ENCODE results near the gene ACP1.
"Not testable (repeated sequence)": the region's sequence is repeated elsewhere in the genome, so short reads cannot be mapped to it uniquely, and the experiment has no call there.

Gene ACP1

DNA sequence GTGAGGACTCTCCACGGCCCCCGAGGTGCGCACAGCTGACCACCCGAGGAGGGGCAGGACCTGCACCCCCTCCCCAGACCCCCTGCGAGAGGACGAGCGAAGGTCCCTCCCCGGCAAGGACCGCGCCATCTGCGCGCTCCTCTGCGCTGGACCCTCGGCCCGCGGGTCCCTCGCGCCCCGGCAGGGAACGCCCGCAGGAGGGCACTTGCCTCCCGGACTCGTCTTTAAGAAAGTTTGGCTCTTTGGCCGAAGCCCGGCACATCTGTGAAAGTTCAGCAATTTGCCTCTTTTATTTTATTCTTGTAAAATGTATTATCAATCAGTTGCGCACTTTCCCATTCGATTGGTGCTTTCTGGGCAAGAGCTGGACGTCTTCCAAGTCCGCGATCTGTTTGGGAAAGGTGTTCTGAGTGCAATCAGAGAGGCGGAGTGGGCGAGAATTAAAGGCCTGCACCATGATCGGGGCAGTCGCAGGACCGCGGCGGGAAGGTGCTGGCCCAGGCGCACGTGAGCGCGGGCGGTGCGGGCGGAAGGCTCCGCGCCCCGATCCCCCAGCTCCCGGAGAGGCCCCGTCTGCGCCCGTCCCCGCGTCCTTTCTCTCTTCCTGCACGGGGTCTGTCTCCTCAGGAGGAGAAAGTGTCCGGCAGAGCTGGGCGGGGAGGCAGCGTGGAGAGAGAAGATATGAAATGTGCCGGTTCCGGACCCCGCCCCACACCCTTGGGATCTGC, 24.8 kb downstream of the ACP1 start:
- Mint-ChIP-seq H3K4me1 (peaks cover 2% of the 10 kb centered on the region), H3K27me3 (peaks cover 11% of the 10 kb centered on the region), H3K4me3 (peak overlapping the region; percentile 59), H3K9me3 (no peaks in the 10 kb centered on the region), H3K36me3 (peaks cover 1% of the 10 kb centered on the region), H3K27ac (no peak overlapping the region)
- no peak for ATAC-seq (ENCODE audit: low read depth)
- no peak for DNase-seq (ENCODE audit: low spot score in 2 of 2)

DNA sequence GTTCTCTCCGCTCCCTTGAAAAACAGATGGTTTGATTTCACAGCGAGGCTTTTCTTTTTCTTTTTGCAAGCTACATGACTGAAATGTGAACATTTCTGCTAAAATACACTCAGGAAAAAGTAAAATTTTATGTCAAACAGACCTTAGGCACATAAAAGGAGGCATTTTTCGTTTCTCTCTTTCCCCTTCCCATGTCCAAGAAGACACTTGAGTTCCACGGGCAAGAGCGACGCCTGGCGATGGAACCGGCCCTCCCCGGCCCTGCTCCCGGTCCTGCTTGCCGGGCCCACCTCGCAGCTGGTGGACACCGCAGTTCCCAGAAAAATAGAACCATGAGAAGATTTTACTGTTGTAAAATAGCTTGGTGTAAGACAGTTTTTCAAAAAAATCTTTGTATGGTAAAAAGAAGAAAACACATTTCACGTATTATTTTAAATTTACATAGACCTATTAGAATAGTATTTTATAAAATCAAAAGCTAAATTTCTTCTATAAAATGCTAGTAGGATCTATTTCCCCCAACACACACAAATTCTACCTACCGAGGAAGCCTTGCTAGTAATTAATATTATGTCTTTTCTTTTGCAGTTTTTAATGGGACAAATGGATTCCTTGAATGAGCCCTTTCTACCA, 25.5 kb downstream of the ACP1 start:
- no peak overlapping the region for H3K27ac Mint-ChIP-seq
- ATAC-seq (ENCODE audit: low read depth) (peak; percentile 38), DNase-seq (ENCODE audit: low spot score in 2 of 2) (no peak)
- no peaks in the 10 kb centered on the region for H3K9me3 Mint-ChIP-seq
- H3K27me3 Mint-ChIP-seq, result peaks cover 9% of the 10 kb centered on the region
- peak overlapping the region; percentile 59 for H3K4me3 Mint-ChIP-seq
- peaks cover 1% of the 10 kb centered on the region for H3K36me3 Mint-ChIP-seq
- H3K4me1 Mint-ChIP-seq, result peaks cover 2% of the 10 kb centered on the region

DNA sequence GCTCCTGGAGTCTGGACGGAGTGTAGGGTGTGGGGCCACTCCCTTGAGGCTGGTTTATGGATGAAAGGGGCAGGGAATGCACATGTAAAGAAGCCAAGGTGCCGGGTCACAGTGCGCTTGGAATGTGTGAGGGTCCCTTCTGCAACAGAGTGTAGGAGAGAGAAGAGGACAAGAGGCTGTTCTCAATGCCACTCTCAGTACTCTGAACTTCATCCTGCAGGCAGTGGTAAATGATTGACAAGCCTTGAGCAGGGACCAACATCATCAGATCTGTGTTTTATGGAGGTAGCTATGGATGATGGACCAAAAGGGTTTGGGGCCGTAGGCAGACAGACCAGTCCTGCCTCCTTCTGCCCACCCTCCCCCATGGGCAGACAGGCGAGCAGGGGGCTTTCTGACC, 30.3 kb downstream of the ACP1 start:
- ATAC-seq (ENCODE audit: low read depth) (no peak), DNase-seq (ENCODE audit: low spot score in 2 of 2) (no peak)
- Mint-ChIP-seq H3K27ac (no peak overlapping the region), H3K4me3 (no peak overlapping the region), H3K4me1 (no peaks in the 10 kb centered on the region), H3K36me3 (no peaks in the 10 kb centered on the region), H3K27me3 (peaks cover 4% of the 10 kb centered on the region), H3K9me3 (no peaks in the 10 kb centered on the region)

DNA sequence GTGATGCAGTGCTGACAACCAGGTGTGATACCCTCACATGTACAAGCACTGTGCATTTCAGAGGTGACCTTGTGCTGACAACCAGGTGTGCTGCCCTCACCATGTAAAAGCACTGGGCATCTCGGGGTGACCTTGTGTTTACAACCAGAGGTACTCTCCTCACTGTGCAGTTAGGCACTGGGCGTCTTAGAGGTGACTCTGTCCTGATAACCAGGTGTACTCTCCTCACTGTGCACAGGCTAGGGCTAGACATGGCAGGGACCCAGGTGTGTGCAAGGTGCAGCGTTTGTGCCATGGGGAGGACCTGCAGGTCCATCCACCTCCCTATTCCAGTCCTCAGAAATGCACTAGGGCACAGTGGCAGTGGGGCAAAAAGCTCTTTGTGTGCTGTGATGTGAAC, 31.6 kb downstream of the ACP1 start:
- no peak overlapping the region for H3K27ac Mint-ChIP-seq
- peaks cover 1% of the 10 kb centered on the region for H3K9me3 Mint-ChIP-seq
- H3K27me3 Mint-ChIP-seq, result peaks cover 6% of the 10 kb centered on the region
- DNase-seq (ENCODE audit: low spot score in 2 of 2) (no peak), ATAC-seq (ENCODE audit: low read depth) (no peak)
- no peaks in the 10 kb centered on the region for H3K36me3 Mint-ChIP-seq
- H3K4me1 Mint-ChIP-seq, result no peaks in the 10 kb centered on the region
- no peak overlapping the region for H3K4me3 Mint-ChIP-seq

DNA sequence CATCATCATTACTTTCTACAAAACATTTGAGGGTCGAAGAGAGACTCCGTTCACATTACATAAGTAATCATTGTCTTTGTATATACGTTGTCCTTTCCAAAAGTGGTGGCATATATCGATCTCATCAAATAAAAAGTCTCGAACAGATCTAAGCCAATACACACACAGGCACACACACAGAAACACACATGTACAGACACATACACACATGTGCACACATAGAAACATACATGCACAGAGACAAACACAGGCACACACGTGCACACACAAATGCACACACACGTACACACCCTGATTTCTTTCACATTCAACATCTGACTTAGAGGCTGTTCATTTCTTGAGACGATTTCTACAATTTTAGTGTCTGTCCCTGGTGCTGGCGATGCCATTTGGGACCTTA, 40.6 kb downstream of the ACP1 start:
- Mint-ChIP-seq H3K4me1 (peaks cover 4% of the 10 kb centered on the region), H3K27me3 (peaks cover 5% of the 10 kb centered on the region), H3K4me3 (no peak overlapping the region), H3K9me3 (peaks cover 5% of the 10 kb centered on the region), H3K27ac (no peak overlapping the region), H3K36me3 (no peaks in the 10 kb centered on the region)
- ATAC-seq (ENCODE audit: low read depth) (no peak), DNase-seq (ENCODE audit: low spot score in 2 of 2) (no peak)

DNA sequence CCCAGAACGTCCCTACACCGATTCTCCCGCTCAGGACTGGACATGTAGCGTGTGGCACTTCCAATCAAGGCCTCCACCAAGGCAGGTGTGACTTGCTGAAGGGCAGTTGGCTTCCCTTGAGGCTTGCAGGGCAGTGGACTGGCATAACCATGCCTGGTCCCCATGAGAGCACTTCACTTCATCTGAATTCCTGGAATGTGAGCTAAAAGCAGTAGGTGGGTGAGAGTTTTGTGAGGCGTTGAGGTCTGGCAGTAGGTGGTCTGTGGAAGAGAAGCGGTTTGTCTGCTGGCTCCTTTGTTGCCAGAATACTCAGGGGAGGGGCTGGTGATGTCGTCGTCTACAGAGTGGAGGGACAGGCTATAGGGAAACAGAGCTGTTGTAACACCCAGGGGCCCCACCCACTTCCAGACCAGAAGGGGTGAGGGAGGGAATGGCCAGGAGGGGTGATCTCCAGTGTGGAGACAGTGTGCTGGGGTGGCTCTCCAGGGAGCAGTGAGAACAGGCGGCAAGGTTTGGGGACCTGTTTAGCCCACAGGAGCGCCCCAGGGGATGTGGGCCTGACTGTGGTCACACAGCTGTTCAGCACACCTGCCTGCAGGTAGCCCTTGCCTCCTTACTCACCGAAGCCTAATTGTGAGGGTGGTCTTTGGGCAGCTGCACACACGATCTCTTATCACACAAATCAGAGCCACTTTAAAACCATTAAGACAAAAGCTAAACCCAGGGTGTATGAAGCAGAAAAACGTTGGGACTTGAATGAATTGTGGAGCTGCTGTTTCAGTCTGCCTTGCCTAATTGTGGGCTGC, 44.6 kb downstream of the ACP1 start:
- Mint-ChIP-seq H3K4me1 (peaks cover 9% of the 10 kb centered on the region), H3K9me3 (no peaks in the 10 kb centered on the region), H3K4me3 (no peak overlapping the region), H3K27ac (no peak overlapping the region), H3K27me3 (peaks cover 12% of the 10 kb centered on the region), H3K36me3 (no peaks in the 10 kb centered on the region)
- no peak for DNase-seq (ENCODE audit: low spot score in 2 of 2)
- ATAC-seq (ENCODE audit: low read depth), result no peak

DNA sequence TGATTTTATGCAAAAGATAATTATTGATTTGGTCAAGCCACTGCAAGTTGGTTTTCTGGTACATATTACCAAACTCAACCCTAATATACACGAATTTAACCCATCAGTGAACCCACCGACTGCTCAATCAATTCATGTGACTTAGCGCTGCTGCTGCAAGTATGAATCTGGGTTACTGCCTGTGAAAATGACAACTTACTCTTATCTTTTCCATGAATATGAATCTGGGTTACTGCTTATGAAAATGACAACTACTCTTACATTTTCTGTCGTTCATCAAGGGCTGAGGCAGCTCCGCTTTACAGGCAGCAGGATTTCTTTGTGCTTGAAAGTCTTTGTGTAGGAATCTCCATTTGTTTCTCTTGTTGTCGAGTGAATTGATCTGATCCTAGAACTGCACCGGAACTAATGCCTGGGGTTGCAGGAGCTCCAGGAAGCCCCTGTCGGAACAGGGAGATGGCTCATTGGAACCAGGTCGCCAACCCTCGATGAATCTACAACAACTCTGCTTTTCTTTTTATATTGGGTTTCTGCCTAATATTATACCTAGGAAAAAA, 45.3 kb downstream of the ACP1 start:
- Mint-ChIP-seq H3K36me3 (no peaks in the 10 kb centered on the region), H3K4me3 (no peak overlapping the region), H3K27ac (no peak overlapping the region), H3K9me3 (no peaks in the 10 kb centered on the region), H3K4me1 (peaks cover 9% of the 10 kb centered on the region), H3K27me3 (peaks cover 12% of the 10 kb centered on the region)
- no peak for DNase-seq (ENCODE audit: low spot score in 2 of 2)
- ATAC-seq (ENCODE audit: low read depth), result no peak

DNA sequence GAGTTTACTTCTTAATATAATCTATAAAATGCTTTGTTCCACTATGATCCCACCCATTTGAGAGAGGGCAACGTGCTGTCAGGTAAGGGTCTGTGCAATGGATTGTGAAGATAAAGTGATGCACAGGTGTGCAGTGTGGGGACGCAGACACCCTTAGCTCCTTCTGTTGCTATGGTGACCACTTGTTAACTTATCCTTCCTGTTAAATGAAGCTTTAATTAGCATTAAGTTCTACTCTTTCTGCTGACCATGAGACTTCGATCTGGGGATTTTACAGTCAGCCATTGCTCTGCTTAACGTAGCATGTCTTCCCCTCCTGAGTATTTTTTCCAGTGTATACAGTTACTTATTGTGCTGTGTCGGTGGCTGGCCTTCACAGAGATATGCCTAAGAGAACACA, 46.2 kb downstream of the ACP1 start:
- Mint-ChIP-seq H3K36me3 (no peaks in the 10 kb centered on the region), H3K9me3 (no peaks in the 10 kb centered on the region), H3K27me3 (peaks cover 12% of the 10 kb centered on the region), H3K27ac (no peak overlapping the region), H3K4me1 (peaks cover 9% of the 10 kb centered on the region), H3K4me3 (no peak overlapping the region)
- ATAC-seq (ENCODE audit: low read depth) (no peak), DNase-seq (ENCODE audit: low spot score in 2 of 2) (no peak)

DNA sequence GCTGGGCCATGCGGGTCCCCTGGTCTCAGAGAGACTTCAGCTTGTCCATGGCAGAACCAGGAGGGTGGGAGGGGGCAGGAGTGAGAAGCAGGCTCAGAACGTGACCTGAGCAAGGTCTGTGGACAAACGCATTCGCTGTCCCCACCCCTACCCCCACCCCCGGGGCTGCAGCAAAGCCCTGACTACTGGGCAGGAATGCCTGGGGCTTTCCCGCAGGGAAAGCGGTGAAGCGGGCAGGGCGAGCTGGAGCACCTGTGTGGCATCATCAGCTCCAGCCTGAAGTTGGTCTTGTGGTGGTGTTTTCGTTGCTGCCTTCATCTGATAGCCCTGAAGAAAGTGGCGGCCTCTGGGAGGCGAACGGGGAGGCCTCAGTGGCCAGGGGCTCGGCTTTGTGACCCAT, 49.2 kb downstream of the ACP1 start:
- ATAC-seq (ENCODE audit: low read depth) (no peak), DNase-seq (ENCODE audit: low spot score in 2 of 2) (no peak)
- peaks cover 5% of the 10 kb centered on the region for H3K9me3 Mint-ChIP-seq
- peaks cover 12% of the 10 kb centered on the region for H3K27me3 Mint-ChIP-seq
- peaks cover 13% of the 10 kb centered on the region for H3K4me1 Mint-ChIP-seq
- no peak overlapping the region for H3K4me3 Mint-ChIP-seq
- no peak overlapping the region for H3K27ac Mint-ChIP-seq
- H3K36me3 Mint-ChIP-seq, result no peaks in the 10 kb centered on the region

DNA sequence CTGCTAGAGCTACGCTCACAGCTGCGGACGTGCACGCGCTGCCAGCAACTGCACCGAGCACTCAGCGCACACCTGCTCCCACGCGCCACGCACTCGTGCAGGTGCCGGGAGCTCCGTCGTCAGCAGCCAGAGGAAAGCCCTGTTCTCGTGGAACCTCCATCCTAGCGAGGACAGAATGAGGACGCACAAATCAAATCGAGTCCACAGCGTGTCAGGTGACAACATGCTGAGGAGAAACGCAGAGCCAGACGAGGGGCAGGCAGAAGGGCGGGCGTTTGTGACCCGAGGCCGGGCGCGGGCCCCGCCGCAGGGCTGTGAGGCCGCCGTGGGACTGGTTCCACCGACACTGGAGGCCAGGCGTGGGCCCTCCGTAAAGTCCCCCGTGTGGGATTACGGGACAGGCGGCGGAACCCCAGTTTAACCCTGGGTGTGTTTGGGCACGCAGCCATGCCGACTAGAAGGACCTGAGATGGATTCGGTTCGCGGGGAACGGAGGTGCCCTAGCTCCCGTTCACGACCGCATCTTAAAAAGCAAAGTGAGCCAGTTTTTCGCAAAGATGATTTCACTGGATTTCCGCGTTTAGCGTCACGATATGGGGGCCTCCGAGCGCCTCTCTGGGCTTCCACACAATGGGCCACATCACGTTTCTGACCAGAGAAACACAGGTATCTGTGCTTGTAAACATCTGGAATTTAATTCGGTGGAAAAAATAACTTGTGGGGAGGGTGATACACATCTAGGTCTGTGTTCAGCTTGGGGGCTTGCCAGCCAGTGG, 50.0 kb downstream of the ACP1 start:
- Mint-ChIP-seq H3K27ac (no peak overlapping the region), H3K4me1 (peaks cover 11% of the 10 kb centered on the region), H3K4me3 (no peak overlapping the region), H3K36me3 (no peaks in the 10 kb centered on the region), H3K27me3 (peaks cover 11% of the 10 kb centered on the region), H3K9me3 (peaks cover 7% of the 10 kb centered on the region)
- ATAC-seq (ENCODE audit: low read depth) (no peak), DNase-seq (ENCODE audit: low spot score in 2 of 2) (no peak)

DNA sequence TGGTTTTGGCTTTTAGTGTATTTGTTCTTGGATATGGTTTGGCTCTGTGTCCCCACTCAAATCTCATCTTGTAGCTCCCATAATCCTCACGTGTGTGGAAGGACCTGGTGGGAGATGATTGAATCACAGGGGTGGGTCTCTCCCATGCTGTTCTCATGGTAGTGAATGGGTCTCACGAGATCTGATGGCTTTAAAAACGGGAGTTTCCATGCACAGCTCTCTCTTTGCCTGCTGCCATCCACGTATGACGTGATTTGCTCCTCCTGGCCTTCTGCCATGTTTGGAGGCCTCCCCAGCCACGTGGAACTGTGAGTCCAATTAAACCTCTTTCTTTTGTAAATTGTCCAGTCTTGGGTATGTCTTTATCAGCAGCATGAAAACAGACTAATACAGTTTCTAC, 51.2 kb downstream of the ACP1 start:
- not testable (repeated sequence) for ATAC-seq (ENCODE audit: low read depth); H3K27ac Mint-ChIP-seq; H3K4me3 Mint-ChIP-seq; DNase-seq (ENCODE audit: low spot score in 2 of 2); H3K9me3 Mint-ChIP-seq; H3K36me3 Mint-ChIP-seq
- peaks cover 11% of the 10 kb centered on the region for H3K27me3 Mint-ChIP-seq
- H3K4me1 Mint-ChIP-seq, result peaks cover 11% of the 10 kb centered on the region

DNA sequence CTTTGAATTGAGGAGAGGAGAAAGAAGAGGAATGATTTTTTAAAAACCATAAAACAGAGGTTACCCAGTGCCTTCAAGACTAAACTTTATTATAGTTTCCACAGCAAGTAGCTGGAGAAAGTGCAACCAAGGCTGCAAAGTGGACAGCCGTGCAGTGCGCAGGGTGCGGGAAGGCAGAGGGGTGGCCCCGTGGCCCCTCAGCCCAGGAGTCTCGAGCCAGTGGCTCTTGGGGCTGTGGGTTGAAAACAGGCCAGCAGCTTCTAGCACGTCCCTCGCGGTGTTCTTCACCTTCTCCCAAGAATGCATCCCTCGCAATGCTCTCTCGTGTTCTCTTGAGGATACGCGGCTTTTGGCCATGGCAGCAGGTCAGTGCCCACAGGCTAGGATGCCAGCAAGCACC, 51.6 kb downstream of the ACP1 start:
- Mint-ChIP-seq H3K9me3 (peaks cover 7% of the 10 kb centered on the region), H3K27ac (no peak overlapping the region), H3K36me3 (no peaks in the 10 kb centered on the region), H3K4me1 (peaks cover 11% of the 10 kb centered on the region), H3K27me3 (peaks cover 10% of the 10 kb centered on the region), H3K4me3 (no peak overlapping the region)
- ATAC-seq (ENCODE audit: low read depth), result no peak
- no peak for DNase-seq (ENCODE audit: low spot score in 2 of 2)

DNA sequence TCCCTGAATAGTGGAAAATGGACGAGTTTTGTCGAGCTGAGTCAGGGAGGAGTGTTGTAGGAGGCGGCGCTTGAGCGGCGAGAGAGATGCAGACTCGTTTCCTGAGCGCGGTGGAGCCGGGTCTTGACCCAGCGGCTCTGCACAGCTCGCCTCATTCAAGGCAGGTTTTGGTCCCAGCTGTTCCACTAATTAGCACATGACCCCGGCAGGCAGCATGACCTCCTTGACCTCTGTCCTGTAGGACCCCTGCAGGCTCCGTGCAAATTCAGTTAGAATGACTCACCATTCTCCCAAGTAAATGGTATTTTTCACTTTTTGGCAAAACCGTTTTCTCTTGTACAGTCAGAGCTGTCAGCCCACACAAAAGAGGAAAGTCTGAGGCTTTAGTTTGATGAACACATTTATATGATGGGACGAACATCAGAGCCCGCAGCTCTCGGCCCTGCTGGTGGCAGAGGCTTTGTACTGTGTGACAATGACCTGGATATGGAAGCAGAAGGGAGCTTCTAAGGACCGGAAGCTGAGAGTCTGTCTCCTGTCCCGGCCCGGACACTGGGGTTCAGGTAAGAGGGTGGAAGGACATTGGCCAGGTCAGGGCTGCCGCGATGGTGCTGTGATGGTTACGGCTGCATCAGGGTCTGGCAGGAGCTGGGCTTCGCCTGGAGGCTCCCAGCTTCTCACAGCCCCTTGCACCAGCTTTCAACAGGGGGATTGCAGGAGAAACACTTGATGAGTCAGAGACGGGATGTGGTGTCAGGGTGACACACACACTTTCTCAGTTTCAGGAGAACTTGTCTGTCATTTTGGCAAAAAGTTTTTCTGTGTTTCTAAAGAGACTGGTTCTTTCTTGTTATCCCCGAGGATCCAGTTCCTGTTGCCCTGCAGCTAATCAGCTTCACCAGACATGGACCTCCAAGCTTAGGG, 53.0 kb downstream of the ACP1 start:
- DNase-seq (ENCODE audit: low spot score in 2 of 2), result no peak
- no peak overlapping the region for H3K27ac Mint-ChIP-seq
- H3K27me3 Mint-ChIP-seq, result peaks cover 9% of the 10 kb centered on the region
- no peaks in the 10 kb centered on the region for H3K36me3 Mint-ChIP-seq
- ATAC-seq (ENCODE audit: low read depth), result no peak
- no peak overlapping the region for H3K4me3 Mint-ChIP-seq
- peaks cover 7% of the 10 kb centered on the region for H3K9me3 Mint-ChIP-seq
- H3K4me1 Mint-ChIP-seq, result peaks cover 11% of the 10 kb centered on the region
